ENCODE data around the gene RETREG2.

DNA sequence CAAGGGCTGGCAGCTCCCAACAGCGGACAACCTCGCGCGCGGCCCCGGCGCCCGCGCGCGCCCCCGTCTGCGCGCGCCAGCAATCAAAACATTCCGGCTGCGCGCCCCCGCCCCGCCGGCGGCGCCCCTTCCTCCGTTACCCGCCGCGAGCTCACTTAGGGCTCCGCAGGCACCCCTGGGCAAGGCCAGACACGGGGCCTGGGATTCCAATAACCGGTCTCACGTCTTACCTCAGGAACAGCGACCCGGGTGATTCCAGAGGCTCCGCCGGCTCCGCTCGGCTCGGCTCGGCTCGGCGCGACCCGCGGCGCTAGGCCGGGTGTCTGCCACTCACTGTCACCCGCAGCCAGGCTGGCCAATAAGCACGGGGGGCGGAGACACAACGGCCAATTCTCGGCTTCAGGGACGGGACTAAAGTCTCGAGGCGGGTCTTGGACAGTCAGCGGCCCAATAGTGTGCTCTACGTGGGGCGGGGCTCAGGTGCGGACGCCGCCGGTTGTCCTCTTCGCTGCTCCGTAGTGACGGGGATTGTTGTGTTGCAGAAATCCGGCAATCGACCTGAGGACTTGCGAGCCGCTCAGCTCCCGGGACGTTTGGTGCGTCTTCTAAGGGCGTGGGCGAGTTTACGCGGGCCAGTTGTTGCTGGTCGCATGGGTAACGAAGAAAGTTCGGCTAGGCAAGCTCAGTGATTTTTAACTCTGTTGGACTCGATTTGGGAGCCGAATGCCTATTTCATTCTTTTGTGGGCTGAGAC, 51.4 kb downstream of the RETREG2 start, which contains the start of the genes ANKZF1 and ATG9A:
- TF ChIP-seq CTCF (IDR thresholded peaks at IDR 0.05) (no peak), POLR2A (IDR thresholded peaks at IDR 0.05) (peak in 1 of 2 donors; percentile 58)
